ENCODE results near the gene NPEPL1. TPM values are rescaled to one million over a fixed set of nuclear protein-coding genes. Genes with fewer than 3 reads are reported as not detected.
"Not testable (repeated sequence)": the region's sequence is repeated elsewhere in the genome, so short reads cannot be mapped to it uniquely, and the experiment has no call there.

Gene NPEPL1
- total and polyA plus RNA-seq, 2 of the 8 experiments (the other 6 are each of a cell fraction or from before 2014, with no cell fraction given) = 12.4 to 26.8 TPM

DNA sequence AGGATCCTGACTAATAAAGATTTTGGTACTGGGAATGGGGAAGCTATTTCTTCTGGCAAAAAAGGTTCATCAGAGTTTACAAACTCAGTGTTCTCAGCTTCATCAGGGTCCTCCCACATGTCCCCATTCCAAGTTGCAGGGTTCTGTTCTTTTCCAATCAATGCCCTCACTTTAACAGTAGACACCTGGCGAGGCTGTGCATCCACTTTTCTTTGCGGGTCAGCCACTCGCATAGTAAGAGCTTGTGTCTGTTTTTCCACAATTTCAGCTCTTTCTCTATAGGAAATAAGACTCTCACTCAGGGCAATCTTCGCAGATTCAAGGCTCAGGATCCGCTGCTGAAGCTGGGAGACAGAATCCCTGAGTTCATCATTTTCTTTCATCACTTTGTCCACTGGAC is 65.0 kb downstream of the NPEPL1 start:
- H2BK20ac ChIP-seq (ENCODE audit: low read length); H4K8ac ChIP-seq (ENCODE audit: extremely low read depth, insufficient read depth, low read length); H2AK5ac ChIP-seq (ENCODE audit: low read depth, low read length); FAIRE-seq; H4K20me1 ChIP-seq (replicated peaks in 1 of 2; ENCODE audit: control insufficient read depth in 1 of 2, insufficient read depth in 2 of 2, low read length in 2 of 2); H3K18ac ChIP-seq (ENCODE audit: extremely low read depth, low read length); H3K4me3 ChIP-seq (ENCODE audit: extremely low read depth in 1 of 4, insufficient read depth in 2 of 4, low read depth in 3 of 4, low read length in 4 of 4); H3K79me1 ChIP-seq (ENCODE audit: low read depth, low read length); H2AFZ ChIP-seq (ENCODE audit: low read length); H3K23ac ChIP-seq (ENCODE audit: insufficient read length); H3K9ac ChIP-seq (replicated peaks in 1 of 4; ENCODE audit: extremely low read depth in 1 of 4, low read depth in 3 of 4, low read length in 3 of 4); H3K14ac ChIP-seq (ENCODE audit: insufficient read length); H4K91ac ChIP-seq (replicated peaks; ENCODE audit: insufficient read length, low read length); H3K56ac ChIP-seq (replicated peaks; ENCODE audit: insufficient read length, low read depth, low read length); H4K5ac ChIP-seq (ENCODE audit: insufficient read length, low read depth, low read length); POLR2A ChIA-PET (ENCODE audit: partially characterized antibody); H3K4ac ChIP-seq (replicated peaks; ENCODE audit: insufficient read length, low read depth, low read length); H2BK15ac ChIP-seq (ENCODE audit: low read length); H3K27ac ChIP-seq (ENCODE audit: low read depth, low read length); H3K23me2 ChIP-seq (ENCODE audit: low read depth, low read length); H2BK120ac ChIP-seq (replicated peaks; ENCODE audit: low read depth, low read length); H3K36me3 ChIP-seq (ENCODE audit: control insufficient read depth in 2 of 4, insufficient read depth in 4 of 4, low read length in 3 of 4); H3K9me3 ChIP-seq (ENCODE audit: insufficient read depth in 2 of 2, low read depth in 1 of 2, low read length in 1 of 2); H2BK5ac ChIP-seq (ENCODE audit: low read depth, low read length); H2BK12ac ChIP-seq (ENCODE audit: low read depth, low read length); H3K79me2 ChIP-seq (ENCODE audit: control insufficient read depth in 1 of 2, insufficient read depth in 2 of 2, low read length in 2 of 2); H3K4me2 ChIP-seq (ENCODE audit: insufficient read depth in 1 of 2, low read depth in 2 of 2, low read length in 2 of 2): not testable (repeated sequence)
- WGBS, 2 experiments (ENCODE audit: extremely low coverage in 1 of 2, insufficient coverage in 1 of 2, insufficient read length in 1 of 2, insufficient replicate concordance in 2 of 2, low coverage in 1 of 2, low lambda C conversion rate in 2 of 2, missing lambda C conversion rate in 1 of 2) = 95% methylated on average over 5 of the region's 5 CpGs; no CpG with 5 or more reads in 1 of the 2 experiments
- H3K27me3 ChIP-seq (replicated peaks in 1 of 4; ENCODE audit: control insufficient read depth in 3 of 4, extremely low read depth in 1 of 4, insufficient read depth in 3 of 4, low read length in 3 of 4) = peaks cover 0 to 15% (median 6%) of the 10 kb centered on the region in 4 experiments; a peak in 5 of 7 replicates
- peaks cover 0 to 24% (median 14%) of the 10 kb centered on the region in 4 experiments; a peak in 6 of 7 replicates for H3K4me1 ChIP-seq (replicated peaks in 1 of 4; ENCODE audit: control insufficient read depth in 3 of 4, insufficient read depth in 4 of 4, low read length in 3 of 4)
- peak in 1 of 2 experiments; percentile 28 for DNase-seq (ENCODE audit: low read depth in 1 of 2, low spot score in 2 of 2)
- CTCF ChIA-PET (ENCODE audit: partially characterized antibody) = interaction anchor here (0.6 to 1.2 kb wide), 2 partner anchors 19 to 56 kb away, joined by 3 read pairs; no protein-coding TSS in a partner anchor

All from H1 (cell line).